Measurements from ENCODE around the gene NAP1L4. TPM values are rescaled to one million over a fixed set of nuclear protein-coding genes. Genes with fewer than 3 reads are reported as not detected.

Gene NAP1L4
- total and polyA plus RNA-seq, 4 donors, result 56.3 to 191 (median 77.3) TPM

- peaks cover 0 to 12% (median 9%) of the 10 kb centered on the region in 3 donors for H3K27me3 ChIP-seq (ENCODE audit: control insufficient read depth in 3 of 3, insufficient read depth in 3 of 3, low read length in 2 of 3)
- H3K9ac ChIP-seq (ENCODE audit: insufficient read depth in 1 of 2, low read length in 2 of 2), result no peak overlapping the region
- 23 to 24% methylated on average over 12 of the region's 12 CpGs for WGBS, 2 donors
- DNase-seq (no peak), ATAC-seq (ENCODE audit: insufficient read depth, low FRiP score) (peak; percentile 30)
- peaks cover 0 to 14% (median 0%) of the 10 kb centered on the region in 5 donors for H3K4me1 ChIP-seq (ENCODE audit: control insufficient read depth in 5 of 5, insufficient read depth in 5 of 5, low read length in 5 of 5)
- peaks cover 2 to 8% (median 3%) of the 10 kb centered on the region in 4 donors for H3K9me3 ChIP-seq (ENCODE audit: control insufficient read depth in 4 of 4, insufficient read depth in 3 of 4, low read length in 3 of 4)
- H3K27ac ChIP-seq (ENCODE audit: low read depth in 1 of 2, low read length in 1 of 2), result peak overlapping the region in 1 of 2 donors; percentile 21
- H3K4me3 ChIP-seq, result no peak overlapping the region
- H3K36me3 ChIP-seq (ENCODE audit: control insufficient read depth in 4 of 4, insufficient read depth in 4 of 4, low read length in 4 of 4), result no peaks in the 10 kb centered on the region
- no peak for TF ChIP-seq CTCF (IDR thresholded peaks at IDR 0.05; ENCODE audit: control extremely low read depth, extremely low read depth)
Observed at GRCh38 chr11:2933375-2934020, 58.6 kb downstream of the NAP1L4 start.

- Histone ChIP-seq H3K4me3 (no peak overlapping the region), H3K9me3 (ENCODE audit: control insufficient read depth in 4 of 4, insufficient read depth in 3 of 4, low read length in 3 of 4) (peaks cover 2 to 7% (median 3%) of the 10 kb centered on the region in 4 donors), H3K9ac (ENCODE audit: insufficient read depth in 1 of 2, low read length in 2 of 2) (no peak overlapping the region), H3K4me1 (ENCODE audit: control insufficient read depth in 5 of 5, insufficient read depth in 5 of 5, low read length in 5 of 5) (peaks cover 0 to 14% (median 0%) of the 10 kb centered on the region in 5 donors), H3K27ac (ENCODE audit: low read depth in 1 of 2, low read length in 1 of 2) (peak overlapping the region in 1 of 2 donors; percentile 7), H3K27me3 (ENCODE audit: control insufficient read depth in 3 of 3, insufficient read depth in 3 of 3, low read length in 2 of 3) (peaks cover 0 to 18% (median 15%) of the 10 kb centered on the region in 3 donors), H3K36me3 (ENCODE audit: control insufficient read depth in 4 of 4, insufficient read depth in 4 of 4, low read length in 4 of 4) (no peaks in the 10 kb centered on the region)
- no peak for DNase-seq
- 59 to 67% methylated on average over 15 of the region's 15 CpGs for WGBS, 2 donors
- TF ChIP-seq CTCF (IDR thresholded peaks at IDR 0.05; ENCODE audit: control extremely low read depth, extremely low read depth), result no peak
- ATAC-seq (ENCODE audit: insufficient read depth, low FRiP score), result no peak
Observed at GRCh38 chr11:2932850-2933251, 59.3 kb downstream of the NAP1L4 start.

- H3K27ac ChIP-seq (ENCODE audit: low read depth in 1 of 2, low read length in 1 of 2), result no peak overlapping the region
- H3K9me3 ChIP-seq (ENCODE audit: control insufficient read depth in 4 of 4, insufficient read depth in 3 of 4, low read length in 3 of 4), result no peaks in the 10 kb centered on the region
- no peak for TF ChIP-seq CTCF (IDR thresholded peaks at IDR 0.05; ENCODE audit: control extremely low read depth, extremely low read depth)
- no peak overlapping the region for H3K4me3 ChIP-seq
- ATAC-seq (ENCODE audit: insufficient read depth, low FRiP score), result no peak
- no peak overlapping the region for H3K9ac ChIP-seq (ENCODE audit: insufficient read depth in 1 of 2, low read length in 2 of 2)
- WGBS, 2 donors, result 79 to 82% methylated on average over 13 of the region's 13 CpGs
- H3K4me1 ChIP-seq (ENCODE audit: control insufficient read depth in 5 of 5, insufficient read depth in 5 of 5, low read length in 5 of 5), result peaks cover 0 to 14% (median 0%) of the 10 kb centered on the region in 5 donors
- DNase-seq, result no peak
- H3K27me3 ChIP-seq (ENCODE audit: control insufficient read depth in 3 of 3, insufficient read depth in 3 of 3, low read length in 2 of 3), result peaks cover 0 to 25% (median 19%) of the 10 kb centered on the region in 3 donors
- no peaks in the 10 kb centered on the region for H3K36me3 ChIP-seq (ENCODE audit: control insufficient read depth in 4 of 4, insufficient read depth in 4 of 4, low read length in 4 of 4)
Observed at GRCh38 chr11:2931771-2932738, 60.1 kb downstream of the NAP1L4 start.
